Cerebellar cortex (tissue), 1 donor: ENCODE data around the gene EIF4EBP2.
A peak's percentile ranks its signal among the peaks of the same experiment; 100 is the strongest.

Experiments used
- DNase-seq: peaks from one replicate; pipeline ENCODE4 v3.0.0-alpha.2; 2015; ENCODE audit warnings: low spot score

Gene EIF4EBP2

GRCh38 chr10:70461397-70462348 is 57.7 kb downstream of the EIF4EBP2 start:
- DNase-seq, result peak; percentile 81

- peak; percentile 95 for DNase-seq
Measured at GRCh38 chr10:70462349-70462984, 58.5 kb downstream of the EIF4EBP2 start.

- DNase-seq, result no peak
Measured at GRCh38 chr10:70465278-70465677, 61.3 kb downstream of the EIF4EBP2 start.

GRCh38 chr10:70465832-70466231 is 61.9 kb downstream of the EIF4EBP2 start:
- no peak for DNase-seq

- no peak for DNase-seq
Measured at GRCh38 chr10:70466951-70467350, 63.0 kb downstream of the EIF4EBP2 start.

GRCh38 chr10:70472799-70473454 is 69.0 kb downstream of the EIF4EBP2 start:
- no peak for DNase-seq

GRCh38 chr10:70474780-70475179 is 70.8 kb downstream of the EIF4EBP2 start:
- no peak for DNase-seq

- no peak for DNase-seq
Measured at GRCh38 chr10:70475661-70476060, 71.7 kb downstream of the EIF4EBP2 start.

GRCh38 chr10:70476249-70477035 is 72.5 kb downstream of the EIF4EBP2 start:
- no peak for DNase-seq

- no peak for DNase-seq
Measured at GRCh38 chr10:70477661-70478162, 73.8 kb downstream of the EIF4EBP2 start.
